Osteoblast (primary cell): Measurements from ENCODE around the gene LDB3. TPM values are rescaled to one million over a fixed set of nuclear protein-coding genes. Genes with fewer than 3 reads are reported as not detected.

Source experiments
- DNase-seq: peaks from one replicate; pipeline ENCODE4 v3.0.0; 2011; ENCODE audit warnings: low spot score, mixed read lengths; ENCODE audit not compliant: insufficient read length; ENCODE audit errors: missing footprints
- H2AFZ ChIP-seq: 2 replicates; pipeline ENCODE4 v1.6.0; 2011; ENCODE audit warnings: mild to moderate bottlenecking, low read length
- H3K27ac ChIP-seq: 2 replicates; pipeline ENCODE4 v1.5.1; 2011; ENCODE audit warnings: mild to moderate bottlenecking, low read depth, low read length, moderate library complexity
- H3K27me3 ChIP-seq: 2 replicates; pipeline ENCODE4 v1.6.0; 2012; ENCODE audit warnings: mild to moderate bottlenecking, control low read depth, inconsistent platforms, low read length, moderate library complexity; ENCODE audit not compliant: insufficient read depth
- H3K36me3 ChIP-seq: 2 replicates; pipeline ENCODE4 v1.5.1; 2011; ENCODE audit warnings: mild to moderate bottlenecking, low read length, control low read depth, moderate library complexity; ENCODE audit not compliant: insufficient read depth
- H3K4me1 ChIP-seq: 2 replicates; pipeline ENCODE4 v1.5.1; 2011; ENCODE audit warnings: mild to moderate bottlenecking, low read length, control low read depth, moderate library complexity; ENCODE audit not compliant: insufficient read depth
- H3K4me2 ChIP-seq: 2 replicates; pipeline ENCODE4 v1.6.0; 2011; ENCODE audit warnings: mild to moderate bottlenecking, low read length; ENCODE audit not compliant: insufficient read depth
- H3K4me3 ChIP-seq: fragments of 200-600 bp; sonication (generic); 3 replicates; pipeline ENCODE4 v1.5.1; 2012; ENCODE audit warnings: mild to moderate bottlenecking, low read length, inconsistent platforms; ENCODE audit not compliant: insufficient read depth
- H3K79me2 ChIP-seq: 2 replicates; pipeline ENCODE4 v1.6.0; 2012; ENCODE audit warnings: mild to moderate bottlenecking, low read length, control low read depth, inconsistent platforms; ENCODE audit not compliant: insufficient read depth
- H3K9me3 ChIP-seq: 2 replicates; pipeline ENCODE4 v1.5.1; 2011; ENCODE audit warnings: low read depth, low read length, control low read depth
- H4K20me1 ChIP-seq: 2 replicates; pipeline ENCODE4 v1.6.0; 2012; ENCODE audit warnings: mild to moderate bottlenecking, low read length, control low read depth; ENCODE audit not compliant: insufficient read depth
- total RNA-seq: library from RNA; depleted of rRNA; stranded (reverse); fragments of >200 nt; gene quantifications from 2 replicates; pipeline ENCODE4 v1.2.3, GENCODE V29; 2012
- TF ChIP-seq, protein P1 (sequence below): IDR thresholded peaks from 2 replicates; pipeline ENCODE4 v1.5.1; 2011; ENCODE audit warnings: mild to moderate bottlenecking, low read depth, low read length, moderate library complexity; ENCODE audit errors: extremely low read depth

The LDB3 gene
- total RNA-seq, 1 donor: under 0.01 TPM

DNA sequence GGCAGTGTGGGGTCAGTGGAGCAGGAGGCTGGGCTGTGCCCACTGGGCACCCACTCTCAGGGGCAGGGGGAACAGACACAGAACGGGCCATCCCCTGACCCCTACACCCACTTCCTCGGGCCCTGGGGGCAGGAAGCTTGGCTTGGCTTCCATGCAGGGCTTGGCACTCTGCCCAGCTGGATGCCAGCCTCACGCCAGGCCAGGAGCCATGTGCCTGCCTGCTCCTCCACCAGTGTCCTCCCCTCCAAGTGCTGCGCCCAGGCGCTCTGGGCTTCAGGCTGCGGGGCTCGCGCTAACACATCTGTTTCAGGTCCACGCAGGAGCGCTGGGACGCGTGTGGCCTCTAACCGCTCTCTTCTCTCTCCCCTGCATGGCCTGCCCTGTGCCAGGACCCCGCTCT lies 12.7 kb downstream of the LDB3 start:
- H3K79me2 ChIP-seq: no peaks in the 10 kb centered on the region
- H3K27ac ChIP-seq: no peak overlapping the region
- TF ChIP-seq, protein P1, sequence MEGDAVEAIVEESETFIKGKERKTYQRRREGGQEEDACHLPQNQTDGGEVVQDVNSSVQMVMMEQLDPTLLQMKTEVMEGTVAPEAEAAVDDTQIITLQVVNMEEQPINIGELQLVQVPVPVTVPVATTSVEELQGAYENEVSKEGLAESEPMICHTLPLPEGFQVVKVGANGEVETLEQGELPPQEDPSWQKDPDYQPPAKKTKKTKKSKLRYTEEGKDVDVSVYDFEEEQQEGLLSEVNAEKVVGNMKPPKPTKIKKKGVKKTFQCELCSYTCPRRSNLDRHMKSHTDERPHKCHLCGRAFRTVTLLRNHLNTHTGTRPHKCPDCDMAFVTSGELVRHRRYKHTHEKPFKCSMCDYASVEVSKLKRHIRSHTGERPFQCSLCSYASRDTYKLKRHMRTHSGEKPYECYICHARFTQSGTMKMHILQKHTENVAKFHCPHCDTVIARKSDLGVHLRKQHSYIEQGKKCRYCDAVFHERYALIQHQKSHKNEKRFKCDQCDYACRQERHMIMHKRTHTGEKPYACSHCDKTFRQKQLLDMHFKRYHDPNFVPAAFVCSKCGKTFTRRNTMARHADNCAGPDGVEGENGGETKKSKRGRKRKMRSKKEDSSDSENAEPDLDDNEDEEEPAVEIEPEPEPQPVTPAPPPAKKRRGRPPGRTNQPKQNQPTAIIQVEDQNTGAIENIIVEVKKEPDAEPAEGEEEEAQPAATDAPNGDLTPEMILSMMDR: no peak
- H4K20me1 ChIP-seq: no peaks in the 10 kb centered on the region
- no peak overlapping the region for H3K4me3 ChIP-seq
- H3K9me3 ChIP-seq: no peaks in the 10 kb centered on the region
- no peak for DNase-seq
- no peak overlapping the region for H2AFZ ChIP-seq
- no peaks in the 10 kb centered on the region for H3K36me3 ChIP-seq
- no peaks in the 10 kb centered on the region for H3K27me3 ChIP-seq
- no peaks in the 10 kb centered on the region for H3K4me1 ChIP-seq
- H3K4me2 ChIP-seq: no peak overlapping the region

DNA sequence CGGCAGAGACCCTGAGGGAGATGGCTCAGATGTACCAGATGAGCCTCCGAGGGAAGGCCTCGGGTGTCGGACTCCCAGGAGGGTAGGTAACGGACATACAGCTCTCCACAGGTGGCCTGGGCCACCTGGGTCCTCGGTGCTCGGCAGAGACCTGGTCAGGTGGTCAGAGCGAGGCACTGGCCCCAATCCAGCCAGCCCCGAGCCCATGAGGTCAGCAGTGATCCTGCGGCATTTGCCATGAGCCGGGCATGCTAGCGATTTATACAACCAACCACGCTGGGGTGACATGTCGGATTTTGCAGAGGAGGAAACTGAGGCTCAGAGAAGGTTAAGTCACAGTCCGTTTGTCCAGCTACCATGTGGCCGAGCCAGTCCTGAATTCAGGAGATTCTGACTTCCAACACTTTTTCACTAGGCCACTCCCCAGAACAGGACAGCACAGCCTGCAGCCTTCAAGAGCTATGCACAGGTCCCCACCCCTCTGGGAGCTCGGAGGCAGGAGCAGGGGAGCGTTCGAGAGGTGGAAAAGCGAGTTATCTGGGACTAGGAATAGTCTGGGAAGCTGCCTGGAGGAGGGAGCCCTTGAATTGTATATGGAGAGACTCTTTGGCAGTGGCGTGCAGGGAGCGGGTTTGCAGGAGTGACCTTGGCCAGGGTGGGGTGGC lies 13.5 kb downstream of the LDB3 start:
- Histone ChIP-seq H2AFZ (no peak overlapping the region), H3K79me2 (no peaks in the 10 kb centered on the region), H3K27ac (no peak overlapping the region), H3K4me2 (no peak overlapping the region), H3K27me3 (no peaks in the 10 kb centered on the region), H3K9me3 (no peaks in the 10 kb centered on the region), H4K20me1 (no peaks in the 10 kb centered on the region), H3K36me3 (no peaks in the 10 kb centered on the region), H3K4me3 (no peak overlapping the region), H3K4me1 (no peaks in the 10 kb centered on the region)
- TF ChIP-seq, protein P1: no peak
- no peak for DNase-seq

DNA sequence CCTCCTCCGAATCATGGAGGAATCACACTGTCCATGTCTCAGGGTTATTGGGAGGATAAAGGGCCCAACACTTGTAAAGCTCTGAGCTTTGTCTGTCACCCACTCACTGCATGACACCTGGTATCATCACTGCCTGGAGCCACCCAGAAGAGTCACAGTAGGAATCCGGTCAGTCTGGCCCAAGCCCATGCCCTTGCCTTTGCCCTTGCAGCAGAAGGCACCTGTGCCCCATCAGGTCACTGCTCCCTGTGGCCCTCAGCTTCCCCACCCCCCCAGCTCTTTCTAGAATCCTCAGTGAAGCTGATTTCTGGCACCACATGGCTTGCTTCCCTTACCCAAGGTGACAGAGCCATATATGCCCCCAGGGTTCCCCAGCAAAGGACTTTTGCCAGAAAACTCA lies 14.4 kb downstream of the LDB3 start:
- no peak overlapping the region for H3K4me3 ChIP-seq
- H3K79me2 ChIP-seq: no peaks in the 10 kb centered on the region
- H3K27me3 ChIP-seq: no peaks in the 10 kb centered on the region
- no peaks in the 10 kb centered on the region for H3K36me3 ChIP-seq
- H3K4me2 ChIP-seq: no peak overlapping the region
- no peak for DNase-seq
- TF ChIP-seq, protein P1: no peak
- no peak overlapping the region for H2AFZ ChIP-seq
- no peaks in the 10 kb centered on the region for H3K9me3 ChIP-seq
- H3K27ac ChIP-seq: no peak overlapping the region
- peaks cover 6% of the 10 kb centered on the region for H3K4me1 ChIP-seq
- no peaks in the 10 kb centered on the region for H4K20me1 ChIP-seq

DNA sequence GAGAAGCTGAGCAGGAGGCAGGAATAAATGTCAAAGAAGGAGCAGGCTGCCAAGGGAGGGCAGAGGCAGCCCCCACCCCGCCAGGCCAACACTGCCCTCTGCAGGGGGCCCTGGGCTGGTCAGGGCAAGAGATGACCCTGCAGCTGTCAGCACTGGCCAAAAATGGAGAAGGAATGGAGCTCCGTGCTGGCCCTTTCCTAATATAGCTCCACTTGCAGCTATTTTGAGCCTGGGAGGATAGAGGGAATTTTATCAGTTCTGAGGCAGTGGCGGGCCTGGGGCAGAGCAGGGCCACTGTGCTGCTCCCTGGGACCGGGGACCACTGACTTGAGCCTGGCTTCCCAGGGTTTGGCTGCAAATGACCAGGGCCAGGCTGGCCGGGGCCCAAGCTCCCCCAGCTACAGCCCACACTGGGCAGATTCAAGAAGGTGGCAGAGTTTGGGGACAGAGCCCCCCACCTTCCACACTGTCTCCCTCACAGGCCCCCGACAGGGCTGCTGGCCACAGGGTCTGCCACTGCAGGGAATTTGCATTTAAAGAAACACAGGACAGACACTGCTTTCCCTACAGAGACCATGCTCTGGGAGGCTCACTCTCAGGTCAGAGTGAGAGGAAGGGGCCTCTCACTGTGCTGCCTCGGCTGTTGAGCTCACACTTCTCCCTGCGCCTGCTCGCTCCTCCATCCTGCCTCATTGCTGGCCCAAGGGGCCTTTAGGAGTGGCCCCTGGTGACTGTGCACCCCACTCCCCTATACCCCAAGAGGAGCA lies 16.2 kb downstream of the LDB3 start:
- peaks cover 19% of the 10 kb centered on the region for H3K4me1 ChIP-seq
- H3K9me3 ChIP-seq: no peaks in the 10 kb centered on the region
- DNase-seq: peak; percentile 94
- no peaks in the 10 kb centered on the region for H3K27me3 ChIP-seq
- H3K4me2 ChIP-seq: no peak overlapping the region
- no peak overlapping the region for H3K27ac ChIP-seq
- H3K4me3 ChIP-seq: no peak overlapping the region
- H4K20me1 ChIP-seq: no peaks in the 10 kb centered on the region
- H2AFZ ChIP-seq: peak overlapping the region; percentile 35
- H3K36me3 ChIP-seq: no peaks in the 10 kb centered on the region
- TF ChIP-seq, protein P1: peak; percentile 35
- no peaks in the 10 kb centered on the region for H3K79me2 ChIP-seq
